H1 (cell line): Measurements from ENCODE around the gene HMCN1.

ENCODE experiments used
- CTCF ChIP-seq, 3 experiments: IDR thresholded peaks; 1 replicate in 2 of 3; 2 replicates in 1 of 3; pipeline versions ENCODE4 v1.5.1 to v1.6.1; 2011; ENCODE audit warnings: low read length in 3 of 3, mild to moderate bottlenecking in 3 of 3, inconsistent platforms in 2 of 3, low read depth in 1 of 3, moderate library complexity in 1 of 3; ENCODE audit not compliant: insufficient read depth in 1 of 3; ENCODE audit errors: control extremely low read depth in 1 of 3
- MAX ChIP-seq: IDR thresholded peaks from 2 replicates; pipeline ENCODE4 v1.6.1; 2012; ENCODE audit warnings: inconsistent platforms
- POLR2AphosphoS5 ChIP-seq: IDR thresholded peaks from 2 replicates; pipeline ENCODE4 v1.6.1; 2011; ENCODE audit warnings: low read depth, low read length
- USF2 ChIP-seq: IDR thresholded peaks from 2 replicates; pipeline ENCODE4 v1.6.1; 2011; ENCODE audit warnings: low read length, improper control_type of control experiment

GRCh38 chr1:185798505-185798904 is 64.3 kb downstream of the HMCN1 start:
- no peak for TF ChIP-seq POLR2AphosphoS5
- no peak for TF ChIP-seq CTCF (IDR thresholded peaks at IDR 0.05; ENCODE audit: control extremely low read depth in 1 of 3, insufficient read depth in 1 of 3, low read depth in 1 of 3, low read length in 3 of 3)
- TF ChIP-seq USF2, result no peak
- TF ChIP-seq MAX, result no peak
